Measurements from ENCODE around the gene TRAPPC4. TPM values are rescaled to one million over a fixed set of nuclear protein-coding genes. Genes with fewer than 3 reads are reported as not detected.

The TRAPPC4 gene
- total and polyA plus RNA-seq, 2 experiments from 2014 or later: 90.6 to 210 TPM

- H3K79me2 ChIP-seq (ENCODE audit: insufficient read depth): peaks cover 64% of the 10 kb centered on the region
- H3K27me3 ChIP-seq (replicated peaks; ENCODE audit: insufficient read depth): no peaks in the 10 kb centered on the region
- no peak for DNase-seq
- in situ Hi-C loops (cut with MboI): no loop called here
- H3K27ac ChIP-seq: no peak overlapping the region
- H3K4me2 ChIP-seq (ENCODE audit: unreplicated experiment): no peak overlapping the region
- H3K9me2 ChIP-seq (ENCODE audit: insufficient read depth): no peaks in the 10 kb centered on the region
- 90 to 91% methylated on average over 5 of the region's 5 CpGs for WGBS, 2 experiments (ENCODE audit: low coverage in 1 of 2, low lambda C conversion rate in 2 of 2, missing lambda C conversion rate in 2 of 2)
- no peak overlapping the region for H2AFZ ChIP-seq
- no peak overlapping the region for H3K9ac ChIP-seq
- no peak overlapping the region for H3K4me3 ChIP-seq
- H3K9me3 ChIP-seq (ENCODE audit: low read depth): no peaks in the 10 kb centered on the region
- TF ChIP-seq EZH2 (IDR thresholded peaks at IDR 0.05; ENCODE audit: insufficient read depth, poor library complexity, severe bottlenecking): no peak
- TF ChIP-seq EZH2phosphoT487 (IDR thresholded peaks at IDR 0.05; ENCODE audit: insufficient read depth, low read depth): no peak
- H3F3A ChIP-seq (ENCODE audit: insufficient read depth): peaks cover 15% of the 10 kb centered on the region
- peaks cover 15% of the 10 kb centered on the region for H3K36me3 ChIP-seq (ENCODE audit: low read depth)
- H3K4me1 ChIP-seq (ENCODE audit: insufficient read depth): peaks cover 17% of the 10 kb centered on the region
- H4K20me1 ChIP-seq (ENCODE audit: insufficient read depth): no peaks in the 10 kb centered on the region
These were observed 3.1 kb downstream of the TRAPPC4 start for GRCh38 chr11:119021631-119022030.

DNA sequence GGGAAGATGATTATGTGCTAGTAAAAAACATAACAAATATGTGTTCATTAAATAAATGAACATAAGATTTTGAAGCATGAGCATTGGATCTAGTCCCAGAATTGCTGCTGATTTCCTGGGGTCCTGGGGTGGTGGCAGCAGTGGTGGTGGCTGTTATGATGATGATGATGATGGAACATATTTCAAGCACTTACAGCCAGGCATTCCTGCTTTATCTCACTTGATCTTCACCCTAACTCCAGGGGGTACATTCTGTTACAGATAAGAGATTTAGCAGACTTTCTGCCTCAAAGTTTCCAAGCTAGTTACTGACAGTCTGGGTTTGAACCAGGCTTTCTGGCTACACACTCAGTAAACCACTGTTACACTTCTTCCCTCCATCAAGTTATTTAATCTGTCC is 5.2 kb downstream of the TRAPPC4 start:
- no peak for DNase-seq
- Histone ChIP-seq H2AFZ (no peak overlapping the region), H3K4me2 (ENCODE audit: unreplicated experiment) (no peak overlapping the region), H3K4me3 (no peak overlapping the region), H3K27ac (no peak overlapping the region), H3K4me1 (ENCODE audit: insufficient read depth) (peaks cover 13% of the 10 kb centered on the region; the same call in 1 of the 2 replicates), H3K79me2 (ENCODE audit: insufficient read depth) (peaks cover 48% of the 10 kb centered on the region), H3K9ac (no peak overlapping the region), H4K20me1 (ENCODE audit: insufficient read depth) (no peaks in the 10 kb centered on the region), H3K36me3 (ENCODE audit: low read depth) (peaks cover 15% of the 10 kb centered on the region), H3F3A (ENCODE audit: insufficient read depth) (peaks cover 7% of the 10 kb centered on the region; the same call in 1 of the 2 replicates), H3K27me3 (replicated peaks; ENCODE audit: insufficient read depth) (no peaks in the 10 kb centered on the region), H3K9me2 (ENCODE audit: insufficient read depth) (no peaks in the 10 kb centered on the region), H3K9me3 (ENCODE audit: low read depth) (no peaks in the 10 kb centered on the region)
- TF ChIP-seq EZH2 (IDR thresholded peaks at IDR 0.05; ENCODE audit: insufficient read depth, poor library complexity, severe bottlenecking) (no peak), EZH2phosphoT487 (IDR thresholded peaks at IDR 0.05; ENCODE audit: insufficient read depth, low read depth) (no peak)
- in situ Hi-C loops (cut with MboI): no loop called here

DNA sequence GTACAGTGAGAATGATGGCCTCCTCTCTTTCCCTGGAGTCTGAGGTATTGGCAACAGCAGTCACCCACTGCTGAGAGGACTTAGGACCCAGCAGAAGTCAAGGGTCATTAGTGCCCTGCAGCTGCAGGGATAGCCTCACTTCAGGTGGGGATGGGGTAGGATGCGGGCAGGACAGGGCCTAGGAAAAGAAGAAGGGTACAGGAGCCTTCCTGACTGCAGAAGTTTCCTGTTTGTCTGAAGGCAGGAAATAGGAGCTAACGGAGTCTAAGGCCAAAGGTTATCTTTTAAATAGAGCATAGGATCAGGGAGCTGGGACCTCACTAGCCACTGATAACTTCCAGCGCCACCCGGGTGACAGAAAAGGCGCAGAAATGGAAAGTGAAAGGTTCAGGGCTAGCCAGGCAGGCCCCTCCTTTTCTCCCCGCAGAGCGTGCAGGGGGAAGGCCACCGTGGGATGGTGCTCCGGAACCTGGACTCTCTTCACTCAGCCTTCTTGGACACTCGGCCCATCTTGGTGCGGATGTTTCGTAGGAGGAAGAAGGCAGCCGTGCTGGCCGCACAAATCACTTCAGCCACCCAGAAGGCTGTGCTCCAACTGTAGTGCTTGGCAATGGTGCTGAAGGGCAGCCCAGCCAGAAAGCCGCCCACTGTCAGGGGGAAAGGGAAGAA is 6.0 kb downstream of the TRAPPC4 start:
- Histone ChIP-seq H3K36me3 (ENCODE audit: low read depth) (peaks cover 15% of the 10 kb centered on the region), H3K9me3 (ENCODE audit: low read depth) (no peaks in the 10 kb centered on the region), H3K9me2 (ENCODE audit: insufficient read depth) (no peaks in the 10 kb centered on the region), H3K4me3 (no peak overlapping the region), H3K27ac (no peak overlapping the region), H3K4me1 (ENCODE audit: insufficient read depth) (peaks cover 12% of the 10 kb centered on the region; the same call in 1 of the 2 replicates), H2AFZ (no peak overlapping the region), H4K20me1 (ENCODE audit: insufficient read depth) (no peaks in the 10 kb centered on the region), H3F3A (ENCODE audit: insufficient read depth) (peaks cover 4% of the 10 kb centered on the region; the same call in 1 of the 2 replicates), H3K27me3 (replicated peaks; ENCODE audit: insufficient read depth) (no peaks in the 10 kb centered on the region), H3K9ac (no peak overlapping the region), H3K79me2 (ENCODE audit: insufficient read depth) (peaks cover 40% of the 10 kb centered on the region), H3K4me2 (ENCODE audit: unreplicated experiment) (no peak overlapping the region)
- no peak for DNase-seq
- WGBS, 2 experiments (ENCODE audit: low coverage in 1 of 2, low lambda C conversion rate in 2 of 2, missing lambda C conversion rate in 2 of 2): 74 to 76% methylated on average over 14 to 15 of the region's 15 CpGs
- in situ Hi-C loops (cut with MboI): no loop called here
- TF ChIP-seq EZH2 (IDR thresholded peaks at IDR 0.05; ENCODE audit: insufficient read depth, poor library complexity, severe bottlenecking) (no peak), EZH2phosphoT487 (IDR thresholded peaks at IDR 0.05; ENCODE audit: insufficient read depth, low read depth) (no peak)

GRCh38 chr11:119025099-119025473 is 6.5 kb downstream of the TRAPPC4 start:
- Histone ChIP-seq H3F3A (ENCODE audit: insufficient read depth) (peaks cover 4% of the 10 kb centered on the region; the same call in 1 of the 2 replicates), H3K27ac (no peak overlapping the region), H3K27me3 (replicated peaks; ENCODE audit: insufficient read depth) (no peaks in the 10 kb centered on the region), H3K4me1 (ENCODE audit: insufficient read depth) (peaks cover 7% of the 10 kb centered on the region; the same call in 1 of the 2 replicates), H3K4me2 (ENCODE audit: unreplicated experiment) (no peak overlapping the region), H3K4me3 (no peak overlapping the region), H3K9me3 (ENCODE audit: low read depth) (no peaks in the 10 kb centered on the region), H3K79me2 (ENCODE audit: insufficient read depth) (peaks cover 34% of the 10 kb centered on the region), H3K9me2 (ENCODE audit: insufficient read depth) (no peaks in the 10 kb centered on the region), H2AFZ (no peak overlapping the region), H3K36me3 (ENCODE audit: low read depth) (peaks cover 15% of the 10 kb centered on the region), H4K20me1 (ENCODE audit: insufficient read depth) (no peaks in the 10 kb centered on the region), H3K9ac (no peak overlapping the region)
- TF ChIP-seq EZH2phosphoT487 (IDR thresholded peaks at IDR 0.05; ENCODE audit: insufficient read depth, low read depth) (no peak), EZH2 (IDR thresholded peaks at IDR 0.05; ENCODE audit: insufficient read depth, poor library complexity, severe bottlenecking) (no peak)
- in situ Hi-C loops (cut with MboI): no loop called here
- WGBS, 2 experiments (ENCODE audit: low coverage in 1 of 2, low lambda C conversion rate in 2 of 2, missing lambda C conversion rate in 2 of 2): 67 to 73% methylated on average over 5 of the region's 5 CpGs
- DNase-seq: no peak
